Thyroid gland (tissue), 4 donors: ENCODE results near the gene GCSAM.

Experiments used
- POLR2A ChIP-seq, 2 donors: fragments of 450-650 bp; IDR thresholded peaks; one replicate each; pipeline ENCODE4 v1.6.1; 2017; ENCODE audit warnings: antibody characterized with exemption in 2 of 2, mild to moderate bottlenecking in 2 of 2, moderate library complexity in 1 of 2
- TF ChIP-seq, protein P1 (sequence below), 6 experiments: fragments of 200-600 bp in 3 of 6; fragments of 450-650 bp in 3 of 6; sonication (generic) in 3 of 6; IDR thresholded peaks; one replicate each; pipeline ENCODE4 v1.5.1; 2016 to 2019; ENCODE audit warnings: antibody characterized with exemption in 6 of 6, mild to moderate bottlenecking in 2 of 6, inconsistent platforms in 1 of 6, moderate library complexity in 1 of 6

DNA sequence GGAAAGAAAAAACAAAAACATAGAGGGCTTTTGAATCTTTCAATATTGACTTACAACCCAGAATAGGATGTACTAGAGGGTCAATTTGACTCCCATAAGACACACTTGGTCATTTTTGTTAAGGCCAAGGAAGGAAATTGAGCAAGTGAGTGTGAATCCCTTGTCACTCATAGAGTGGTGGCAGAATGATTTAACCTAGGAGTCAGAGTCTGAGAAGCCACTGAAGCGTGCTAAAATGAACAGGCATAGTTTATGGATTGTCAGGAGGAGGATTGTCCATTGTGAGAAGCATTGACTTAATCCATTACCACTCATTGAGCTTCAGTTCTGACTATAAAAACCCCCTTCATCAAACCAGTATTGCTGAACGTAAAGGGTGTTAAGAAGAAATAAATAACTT, 8.2 kb upstream of the GCSAM start:
- TF ChIP-seq, protein P1, sequence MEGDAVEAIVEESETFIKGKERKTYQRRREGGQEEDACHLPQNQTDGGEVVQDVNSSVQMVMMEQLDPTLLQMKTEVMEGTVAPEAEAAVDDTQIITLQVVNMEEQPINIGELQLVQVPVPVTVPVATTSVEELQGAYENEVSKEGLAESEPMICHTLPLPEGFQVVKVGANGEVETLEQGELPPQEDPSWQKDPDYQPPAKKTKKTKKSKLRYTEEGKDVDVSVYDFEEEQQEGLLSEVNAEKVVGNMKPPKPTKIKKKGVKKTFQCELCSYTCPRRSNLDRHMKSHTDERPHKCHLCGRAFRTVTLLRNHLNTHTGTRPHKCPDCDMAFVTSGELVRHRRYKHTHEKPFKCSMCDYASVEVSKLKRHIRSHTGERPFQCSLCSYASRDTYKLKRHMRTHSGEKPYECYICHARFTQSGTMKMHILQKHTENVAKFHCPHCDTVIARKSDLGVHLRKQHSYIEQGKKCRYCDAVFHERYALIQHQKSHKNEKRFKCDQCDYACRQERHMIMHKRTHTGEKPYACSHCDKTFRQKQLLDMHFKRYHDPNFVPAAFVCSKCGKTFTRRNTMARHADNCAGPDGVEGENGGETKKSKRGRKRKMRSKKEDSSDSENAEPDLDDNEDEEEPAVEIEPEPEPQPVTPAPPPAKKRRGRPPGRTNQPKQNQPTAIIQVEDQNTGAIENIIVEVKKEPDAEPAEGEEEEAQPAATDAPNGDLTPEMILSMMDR (IDR thresholded peaks at IDR 0.05): no peak
- TF ChIP-seq POLR2A (IDR thresholded peaks at IDR 0.05): no peak
